GM18502 (cell line): ENCODE results near the gene HADHB.
"Not testable (repeated sequence)": the region's sequence is repeated elsewhere in the genome, so short reads cannot be mapped to it uniquely, and the experiment has no call there.

Source experiments
- ATAC-seq: cut with Tn5 transposase; IDR thresholded peaks from one replicate; pipeline ENCODE4 v1.9.1; 2021; ENCODE audit warnings: mild to moderate bottlenecking; ENCODE audit not compliant: unreplicated experiment, poor library complexity

The HADHB gene

DNA sequence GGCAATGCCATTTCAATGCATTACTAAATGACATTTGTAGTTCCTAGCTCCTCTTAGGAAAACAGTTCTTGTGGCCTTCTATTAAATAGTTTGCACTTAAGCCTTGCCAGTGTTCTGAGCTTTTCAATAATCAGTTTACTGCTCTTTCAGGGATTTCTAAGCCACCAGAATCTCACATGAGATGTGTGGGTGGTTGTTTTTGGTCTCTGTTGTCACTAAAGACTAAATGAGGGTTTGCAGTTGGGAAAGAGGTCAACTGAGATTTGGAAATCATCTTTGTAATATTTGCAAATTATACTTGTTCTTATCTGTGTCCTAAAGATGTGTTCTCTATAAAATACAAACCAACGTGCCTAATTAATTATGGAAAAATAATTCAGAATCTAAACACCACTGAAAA, 45.3 kb downstream of the HADHB start:
- ATAC-seq = no peak

DNA sequence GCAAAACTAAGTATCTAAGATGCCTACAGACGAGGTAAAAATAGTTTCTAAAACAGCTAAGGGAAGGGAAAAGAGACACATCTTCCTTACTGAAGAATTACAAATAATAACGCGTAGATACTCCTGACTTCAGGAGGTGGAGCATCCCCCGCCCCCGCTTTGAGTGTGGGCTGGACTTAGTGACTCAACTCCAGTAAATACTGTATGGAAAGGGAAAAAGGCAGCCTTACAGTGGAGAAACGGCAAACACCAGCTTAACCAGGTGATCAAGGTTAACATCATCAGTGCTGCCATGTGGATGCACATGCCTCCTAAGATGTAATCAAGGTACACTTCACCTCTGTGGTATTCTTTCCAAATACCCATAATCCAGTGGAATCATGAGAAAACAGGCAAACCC, 47.9 kb downstream of the HADHB start:
- no peak for ATAC-seq

DNA sequence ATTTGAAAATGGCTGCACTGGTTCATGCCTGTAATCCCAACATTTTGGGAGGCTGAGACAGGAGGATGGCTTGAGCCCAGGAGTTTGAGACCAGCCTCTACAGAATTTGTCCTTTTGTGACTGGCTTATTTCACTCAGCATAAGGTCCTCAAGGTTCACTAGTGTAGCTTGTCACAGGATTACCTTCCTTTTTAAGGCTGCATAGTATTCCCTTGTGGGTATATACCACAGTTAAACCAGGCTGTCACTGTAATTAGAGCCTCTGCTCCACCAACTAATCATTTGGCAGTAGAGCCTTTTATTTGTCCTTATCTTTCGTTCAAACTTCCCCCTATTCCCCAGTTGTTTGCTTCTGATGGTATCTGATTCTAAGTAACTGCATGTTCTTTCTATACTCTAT, 50.8 kb downstream of the HADHB start:
- ATAC-seq = no peak

DNA sequence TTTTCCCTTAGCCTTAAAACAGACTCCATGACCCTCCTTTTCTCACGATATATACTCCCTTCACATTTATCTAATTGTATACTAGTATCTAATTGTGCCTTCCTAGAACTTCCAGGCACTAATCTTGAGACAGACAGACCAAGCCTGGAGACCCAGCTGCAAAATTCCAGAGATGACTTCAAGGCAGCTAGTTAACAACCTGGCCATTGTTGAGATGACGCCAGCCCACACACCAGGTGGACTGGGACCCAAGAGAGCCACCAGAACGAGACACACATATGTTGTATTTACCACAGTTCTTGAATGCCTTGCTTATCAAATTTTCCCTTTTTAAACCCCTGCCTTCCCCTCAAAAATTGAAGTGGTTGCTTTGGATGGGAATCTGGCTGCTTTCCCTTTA, 52.3 kb downstream of the HADHB start:
- no peak for ATAC-seq

DNA sequence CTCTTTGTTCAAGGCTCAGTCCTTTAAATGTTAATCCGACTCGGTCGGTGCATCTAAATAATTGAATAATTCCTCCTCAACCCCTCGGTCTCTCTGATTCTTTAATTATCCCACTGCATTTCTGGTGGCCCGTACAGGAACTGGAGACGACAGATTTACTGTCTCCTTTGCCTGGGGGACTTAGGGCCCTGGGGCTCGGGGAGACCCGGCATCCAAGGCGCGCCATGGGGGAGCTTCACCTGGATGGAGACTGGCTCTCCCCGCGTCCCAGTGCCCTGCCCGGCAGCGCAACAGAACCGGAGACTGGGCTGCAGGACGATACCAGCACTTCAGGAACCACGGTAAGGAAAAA, 53.5 kb downstream of the HADHB start:
- no peak for ATAC-seq

DNA sequence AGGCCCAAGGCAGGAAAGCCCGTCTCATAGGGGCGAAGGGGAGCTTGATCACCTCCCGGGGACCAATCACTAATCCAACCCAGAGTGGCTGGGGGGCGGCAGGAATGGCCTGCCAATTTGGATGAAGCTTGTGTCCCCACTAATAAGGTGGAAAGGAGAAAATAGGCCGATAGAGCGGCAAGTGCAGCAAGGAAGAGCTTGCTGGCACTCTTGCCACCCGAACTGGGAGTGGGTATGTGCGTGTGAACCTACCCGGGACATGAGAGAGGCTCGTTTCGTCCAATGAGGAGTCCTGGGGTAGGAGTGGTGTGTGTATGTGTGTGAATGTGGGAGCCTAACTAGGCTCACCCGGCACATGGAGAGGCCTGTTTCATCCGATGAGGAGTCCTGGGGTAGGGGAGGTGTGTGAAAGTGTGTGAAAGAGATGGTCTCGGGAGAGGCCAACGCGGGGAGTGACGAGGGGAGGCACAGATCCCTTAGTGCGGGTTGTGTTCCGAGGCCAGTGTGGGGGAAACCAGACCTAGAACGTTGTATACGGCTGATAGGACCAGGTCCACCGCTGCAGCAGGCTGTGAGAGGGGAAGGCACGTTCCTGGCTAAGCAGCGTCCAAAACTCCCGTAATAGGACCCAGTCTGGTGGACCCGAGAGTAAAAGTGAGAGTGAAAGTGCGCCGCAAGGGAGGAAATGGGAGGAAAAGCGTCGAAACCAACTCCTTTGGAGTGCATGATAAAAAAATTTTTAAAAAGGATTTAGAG, 54.1 kb downstream of the HADHB start:
- ATAC-seq = no peak

DNA sequence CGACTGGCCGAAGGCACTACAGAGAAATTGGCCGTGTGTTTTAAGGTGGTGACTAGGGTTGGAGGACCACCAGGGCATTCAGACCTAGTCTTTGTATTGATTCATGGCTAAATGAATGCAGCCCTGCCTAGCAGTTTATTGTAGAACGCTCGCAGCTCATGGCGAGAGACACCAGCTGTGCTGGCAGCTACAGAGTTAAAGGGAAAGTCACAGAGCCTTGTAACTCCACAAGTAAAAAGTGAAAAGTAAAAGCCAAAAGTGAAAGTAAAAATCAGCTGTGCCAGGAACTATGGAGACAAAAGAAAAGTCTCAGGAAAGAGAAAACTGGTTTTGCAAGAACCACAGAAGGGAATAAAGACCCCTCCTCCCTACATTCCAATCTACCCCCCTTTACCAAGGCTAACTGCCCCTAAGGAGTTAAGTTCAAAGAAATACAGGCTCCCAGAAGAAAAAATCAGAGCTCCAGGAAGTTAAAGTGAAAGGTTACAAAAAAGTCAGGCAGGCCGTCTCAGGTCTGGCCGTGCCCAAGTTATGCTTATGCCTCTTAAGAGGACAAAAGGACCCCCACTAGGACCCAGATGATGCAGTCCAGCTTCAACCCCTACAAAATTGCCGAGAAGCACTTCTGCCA, 54.8 kb downstream of the HADHB start:
- no peak for ATAC-seq

DNA sequence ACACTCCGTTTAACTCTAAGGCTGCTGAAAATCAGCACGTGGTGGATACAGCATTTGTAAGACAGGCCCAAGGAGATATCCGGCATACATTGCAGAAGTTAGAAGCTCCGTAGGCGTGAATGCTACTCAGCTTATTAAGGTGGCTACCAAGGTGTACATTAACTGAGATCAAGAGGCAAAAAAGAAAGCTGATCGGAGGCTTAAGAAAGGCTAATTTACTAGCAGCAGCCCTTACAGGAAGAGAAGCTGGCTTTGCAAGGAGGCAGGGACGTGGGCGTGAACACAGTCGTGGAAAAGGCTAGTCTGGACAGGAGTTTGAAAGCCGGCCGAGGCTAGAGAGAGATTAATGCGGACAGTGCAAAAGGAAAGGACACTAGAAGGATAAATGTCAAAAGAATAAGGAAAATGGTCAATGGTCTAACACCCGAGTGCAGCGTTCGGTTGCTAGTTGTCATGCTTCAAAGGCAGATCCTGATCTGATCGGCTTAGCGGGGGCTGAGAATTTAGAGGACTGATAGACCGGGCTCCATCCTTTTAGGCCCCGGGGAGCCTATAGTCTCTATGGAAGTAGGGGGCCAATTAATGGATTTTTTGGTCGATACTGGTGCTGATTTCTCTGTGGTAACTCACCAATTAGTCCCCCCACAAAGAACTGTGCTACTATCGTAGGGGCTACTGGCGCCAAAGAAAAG, 55.6 kb downstream of the HADHB start:
- no peak for ATAC-seq

DNA sequence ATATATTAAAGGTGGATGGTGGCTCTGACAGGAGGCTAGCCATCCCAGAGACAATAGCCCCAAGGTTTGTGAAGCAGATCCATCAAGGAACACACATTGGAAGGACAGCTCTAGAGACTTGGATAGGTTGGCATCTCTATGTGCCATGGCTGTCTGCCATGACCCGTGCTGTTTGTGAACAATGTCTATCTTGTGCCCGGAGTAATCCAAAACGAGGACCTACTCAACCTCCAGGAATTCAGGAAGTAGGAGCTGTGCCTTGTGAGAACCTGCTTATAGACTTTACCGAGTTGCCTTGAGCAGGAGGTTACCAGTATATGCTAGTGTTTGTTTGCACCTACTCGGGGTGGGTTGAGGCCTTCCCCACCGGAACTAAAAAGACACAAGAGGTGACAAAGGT, 58.1 kb downstream of the HADHB start:
- no peak for ATAC-seq

DNA sequence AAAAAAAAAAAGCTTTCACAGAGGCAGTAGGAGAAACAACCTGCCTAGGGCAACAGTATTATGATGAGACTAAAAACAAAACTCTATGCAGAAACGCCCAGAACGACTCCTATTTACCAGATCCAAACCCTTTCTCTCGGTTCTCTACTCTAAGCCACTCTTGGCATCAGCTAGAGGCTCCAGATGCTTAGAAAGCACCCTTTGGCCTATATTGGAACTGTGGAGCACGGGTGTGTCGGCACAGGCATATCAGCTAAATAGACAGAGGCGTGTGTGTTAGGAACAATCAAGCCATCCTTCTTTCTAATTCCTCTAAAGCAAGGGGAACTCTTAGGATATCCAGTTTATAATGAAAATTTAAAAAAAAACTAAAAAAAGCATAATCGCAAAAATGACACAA, 60.4 kb downstream of the HADHB start:
- not testable (repeated sequence) for ATAC-seq

DNA sequence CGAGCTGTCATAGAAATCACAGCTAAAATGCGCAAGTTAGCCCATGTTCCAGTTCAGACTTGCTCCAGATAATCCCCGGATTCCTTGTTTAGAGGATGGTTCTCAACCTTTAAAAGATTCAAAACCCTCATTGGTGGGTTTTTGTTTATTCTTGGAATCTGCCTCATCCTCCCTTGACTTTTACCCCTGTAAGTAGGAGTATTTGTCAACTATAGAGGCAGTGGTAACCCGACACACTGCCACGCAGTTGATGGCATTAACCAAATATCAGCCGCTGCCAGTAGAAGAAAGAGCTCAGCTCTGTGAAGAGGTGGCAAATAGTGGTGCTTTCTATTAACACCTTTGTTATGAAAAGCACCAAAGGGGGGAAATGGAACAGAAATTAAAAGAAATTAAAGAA, 60.8 kb downstream of the HADHB start:
- ATAC-seq = no peak

DNA sequence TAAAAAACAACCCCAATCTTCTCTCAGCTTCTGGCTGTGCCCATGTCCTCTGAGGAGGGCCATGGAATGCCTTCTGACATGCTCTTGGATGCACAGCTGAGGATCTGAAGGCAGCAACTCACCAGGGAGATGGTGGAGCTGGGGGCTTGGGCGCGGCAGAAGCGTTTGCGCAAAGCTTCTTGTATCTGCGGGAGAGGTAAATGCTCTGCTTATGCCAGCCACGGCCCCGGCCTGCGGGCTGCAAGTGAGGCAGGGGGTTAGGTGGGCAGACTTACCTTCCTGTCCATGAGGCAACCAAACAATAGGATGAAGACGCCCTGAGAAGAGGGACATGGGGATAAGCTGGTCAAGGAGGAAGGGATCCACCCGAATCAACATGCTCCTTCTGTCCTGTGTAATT, 65.2 kb downstream of the HADHB start:
- ATAC-seq = no peak

DNA sequence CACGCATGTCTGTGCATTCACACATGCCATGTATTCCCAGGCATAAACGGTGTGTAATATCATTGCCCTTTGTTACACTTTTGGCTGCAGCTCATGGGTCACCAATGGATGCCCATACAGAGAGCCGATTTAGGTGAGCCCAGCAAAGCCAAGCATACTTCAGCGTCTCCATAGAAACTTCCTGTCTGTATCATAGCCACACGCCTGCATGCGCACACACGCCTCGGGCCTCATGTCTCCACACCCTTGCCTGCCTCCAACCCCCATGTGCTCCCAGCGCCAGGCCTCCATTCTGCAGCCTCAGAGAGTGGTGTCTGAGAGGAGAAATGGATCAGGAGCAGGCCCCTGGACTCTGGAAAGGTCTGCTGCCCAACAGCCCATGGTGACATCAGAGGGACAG, 67.7 kb downstream of the HADHB start:
- ATAC-seq = no peak

DNA sequence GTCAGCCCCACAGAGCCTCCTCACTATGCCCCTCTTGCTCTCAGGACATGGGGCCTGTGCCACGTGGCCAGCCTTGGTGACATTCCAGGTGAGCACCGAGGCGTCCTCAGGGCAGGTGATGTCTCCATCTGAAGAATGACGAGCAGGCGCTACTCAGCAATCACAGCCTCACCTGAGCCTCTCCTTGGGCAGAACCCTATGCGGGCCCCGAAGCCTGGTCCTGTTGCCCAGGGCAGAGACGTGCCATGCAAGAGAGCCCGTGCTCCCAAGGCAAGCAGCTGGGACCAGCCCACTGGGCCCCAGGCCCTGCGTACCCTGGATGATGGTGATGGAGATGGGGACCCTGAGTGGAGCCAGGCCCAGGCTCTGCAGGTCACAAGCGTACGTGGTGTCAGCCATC, 68.7 kb downstream of the HADHB start:
- no peak for ATAC-seq

DNA sequence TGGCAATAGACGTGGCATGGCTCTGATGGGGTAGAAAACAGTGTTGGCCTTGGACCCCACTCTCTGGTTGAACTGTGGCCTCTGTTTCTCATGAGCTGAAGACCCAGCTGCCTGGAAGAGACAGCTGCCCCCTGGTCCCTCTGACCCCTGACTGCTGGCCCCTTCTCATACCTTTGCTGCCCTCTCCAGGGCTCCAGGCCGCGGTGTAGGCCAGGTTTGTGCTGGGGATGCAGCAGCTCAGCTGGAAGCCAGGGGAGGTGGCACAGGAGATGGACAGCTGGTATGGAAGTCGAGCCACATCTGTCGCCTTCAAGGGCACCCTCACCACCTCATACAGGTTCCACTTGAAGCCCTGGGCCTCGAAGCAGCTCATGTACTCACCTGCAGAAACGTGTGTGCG, 69.5 kb downstream of the HADHB start:
- ATAC-seq = no peak

DNA sequence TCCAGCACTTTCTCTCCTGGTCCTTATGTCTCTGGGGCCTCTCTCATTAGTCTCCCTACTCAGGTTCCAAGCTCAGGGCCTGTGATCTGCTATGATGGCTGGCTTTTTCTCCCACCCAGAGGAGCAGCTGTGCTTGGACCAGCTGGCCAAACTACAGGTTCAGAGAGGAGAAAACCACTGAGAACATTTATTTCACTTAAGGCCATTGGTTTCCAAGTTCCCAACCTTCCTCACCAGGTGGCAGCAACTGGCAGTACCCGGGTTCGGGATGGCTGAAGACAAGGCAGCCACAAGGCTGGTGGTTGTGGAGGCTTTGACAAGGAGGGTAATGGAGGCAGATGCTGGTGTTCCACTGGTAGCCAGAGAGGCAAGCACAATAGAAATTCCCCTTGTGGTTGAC, 71.3 kb downstream of the HADHB start:
- ATAC-seq = no peak

DNA sequence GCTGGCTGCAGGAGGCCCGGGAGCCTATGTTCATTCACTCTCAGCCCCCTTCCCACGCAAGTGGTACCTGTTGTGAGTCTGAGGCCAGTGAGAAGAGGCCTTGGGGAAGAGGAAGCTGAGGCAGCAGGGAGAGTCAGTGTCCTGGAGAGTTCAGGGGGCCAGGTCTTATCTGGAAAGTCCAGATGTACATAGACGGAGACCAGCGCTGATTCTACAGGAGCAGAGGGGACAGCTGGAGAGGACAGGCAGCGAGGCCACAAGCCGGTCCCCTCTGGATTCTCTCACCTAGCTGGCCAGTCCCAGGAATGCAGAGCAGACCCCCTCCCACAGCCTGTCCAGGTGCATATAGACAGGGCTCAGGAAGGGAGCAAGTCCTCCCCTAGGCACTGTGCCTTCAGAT, 72.1 kb downstream of the HADHB start:
- ATAC-seq = no peak

DNA sequence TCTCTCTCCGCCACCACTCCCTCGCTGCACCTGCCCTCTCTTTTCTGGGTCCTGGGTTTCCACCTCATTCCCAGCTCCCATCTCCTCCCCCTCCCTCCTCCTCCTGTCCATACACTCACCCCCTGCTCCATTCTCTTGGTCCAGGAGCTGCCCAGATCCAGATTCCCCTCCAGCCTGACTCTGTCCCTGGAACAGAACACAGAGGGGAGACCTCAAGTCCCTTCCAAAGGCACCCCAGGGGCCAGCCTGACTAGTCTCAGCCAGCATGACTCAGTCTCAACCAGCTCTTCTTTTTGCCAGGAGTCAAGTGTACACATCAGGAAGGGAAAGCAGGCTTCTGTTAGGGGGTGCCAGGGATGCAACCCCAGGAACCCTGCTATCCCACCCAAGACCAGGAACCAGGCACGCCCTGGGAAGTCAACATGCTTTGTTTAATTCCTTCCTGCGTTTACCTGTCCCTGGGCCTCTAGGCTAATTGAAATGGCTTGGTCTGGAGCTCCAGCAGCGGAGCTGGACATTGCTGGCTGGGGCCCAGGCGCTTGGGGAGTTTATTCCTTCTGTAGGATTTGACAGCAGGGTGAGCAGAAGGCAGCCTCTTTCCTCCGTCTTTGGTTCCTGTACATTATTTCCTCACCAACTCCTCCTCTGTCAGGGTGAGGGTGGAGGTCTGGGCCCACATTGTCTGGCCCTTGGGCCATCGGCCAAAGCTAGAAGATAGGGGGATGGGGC, 72.8 kb downstream of the HADHB start:
- ATAC-seq = no peak

DNA sequence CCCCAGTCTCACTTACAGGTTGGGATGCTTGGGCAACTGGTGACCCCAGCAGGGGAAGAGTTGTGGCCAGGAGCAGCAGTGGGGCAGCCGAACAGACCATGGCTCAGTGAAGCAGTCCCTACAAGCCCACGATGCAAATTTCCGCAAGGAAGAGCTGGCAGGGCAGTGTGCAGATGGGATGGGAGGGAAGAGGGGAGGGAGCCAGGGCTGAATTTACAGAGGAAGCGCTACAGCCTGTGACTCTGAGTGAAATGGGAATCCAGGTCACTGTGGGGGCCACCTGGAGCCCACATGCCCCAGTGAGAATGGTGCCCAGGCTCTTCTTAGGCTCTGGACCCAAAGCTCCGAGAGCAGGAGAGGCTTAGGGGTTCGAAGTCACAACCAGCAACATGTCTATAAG, 74.2 kb downstream of the HADHB start:
- ATAC-seq = no peak

DNA sequence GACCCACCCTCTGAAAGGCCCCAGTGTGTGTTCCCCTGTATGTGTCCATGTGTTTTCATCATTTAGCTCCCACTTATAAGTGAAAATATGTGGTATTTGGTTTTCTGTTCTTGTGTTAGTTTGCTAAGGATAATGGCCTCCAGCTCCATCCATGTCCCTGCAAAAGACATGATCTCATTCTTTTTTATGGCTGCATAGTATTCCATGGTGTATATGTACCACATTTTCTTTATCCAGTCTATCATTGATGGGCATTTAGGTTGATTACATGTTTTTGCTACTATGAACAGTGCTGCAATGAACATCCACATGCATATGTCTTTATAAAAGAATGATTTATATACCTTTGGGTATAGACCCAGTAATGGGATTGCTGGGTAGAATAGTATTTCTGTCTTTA, 79.7 kb downstream of the HADHB start:
- not testable (repeated sequence) for ATAC-seq

DNA sequence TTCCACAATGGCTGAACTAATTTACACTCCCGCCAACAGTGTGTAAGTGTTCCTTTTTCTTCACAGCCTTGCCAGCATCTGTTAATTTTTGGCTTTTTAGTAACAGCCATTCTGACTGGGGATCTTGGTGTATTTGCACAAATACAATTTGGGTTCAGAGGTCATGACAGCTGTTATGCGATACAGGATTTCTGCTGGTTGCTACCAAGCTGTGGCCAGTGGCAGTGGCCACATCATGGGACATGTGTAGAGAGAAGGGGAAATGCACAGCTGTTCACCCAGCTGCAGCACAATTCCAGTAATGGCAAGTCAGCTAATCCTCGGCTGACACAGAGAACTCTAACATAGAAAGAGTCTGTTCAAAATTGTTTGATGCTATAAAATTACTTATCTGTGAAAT, 80.2 kb downstream of the HADHB start:
- no peak for ATAC-seq
